ENCODE results near the gene TTLL8.
"Not testable (repeated sequence)": the region's sequence is repeated elsewhere in the genome, so short reads cannot be mapped to it uniquely, and the experiment has no call there.

TTLL8 gene

GRCh38 chr22:50058061-50058905, at the start of gene TTLL8:
Gene TTLL8, minus strand, starts transcription at chr22:50058298.
- in situ Hi-C loops (cut with MboI; ENCODE audit: low sequenced_read_pairs), result no loop called here

- in situ Hi-C loops (cut with MboI; ENCODE audit: low sequenced_read_pairs), result no loop called here
Observed at GRCh38 chr22:50107529-50107928, 49.4 kb upstream of the TTLL8 start.

GRCh38 chr22:50105208-50106100, 47.4 kb upstream of the TTLL8 start:
- in situ Hi-C loops (cut with MboI; ENCODE audit: low sequenced_read_pairs), result no loop called here

GRCh38 chr22:50104141-50104544, 46.0 kb upstream of the TTLL8 start:
- in situ Hi-C loops (cut with MboI; ENCODE audit: low sequenced_read_pairs), result no loop called here

GRCh38 chr22:50102946-50103345, 44.8 kb upstream of the TTLL8 start:
- in situ Hi-C loops (cut with MboI; ENCODE audit: low sequenced_read_pairs), result no loop called here

GRCh38 chr22:50101870-50102565, 43.9 kb upstream of the TTLL8 start:
- in situ Hi-C loops (cut with MboI; ENCODE audit: low sequenced_read_pairs), result no loop called here

GRCh38 chr22:50098052-50098451, 40.0 kb upstream of the TTLL8 start:
- in situ Hi-C loops (cut with MboI; ENCODE audit: low sequenced_read_pairs), result no loop called here

- in situ Hi-C loops (cut with MboI; ENCODE audit: low sequenced_read_pairs), result no loop called here
Observed at GRCh38 chr22:50092342-50092741, 34.2 kb upstream of the TTLL8 start.

- in situ Hi-C loops (cut with MboI; ENCODE audit: low sequenced_read_pairs), result no loop called here
Observed at GRCh38 chr22:50091092-50091768, 33.1 kb upstream of the TTLL8 start.

- in situ Hi-C loops (cut with MboI; ENCODE audit: low sequenced_read_pairs), result no loop called here
Observed at GRCh38 chr22:50090412-50090714, 32.3 kb upstream of the TTLL8 start.

GRCh38 chr22:50089682-50090411, 31.7 kb upstream of the TTLL8 start, which contains the start of gene MOV10L1:
Gene MOV10L1, plus strand, starts transcription at chr22:50090006. Its CDS starts 83 bp downstream, at chr22:50090089.
- in situ Hi-C loops (cut with MboI; ENCODE audit: low sequenced_read_pairs), result no loop called here

- in situ Hi-C loops (cut with MboI; ENCODE audit: low sequenced_read_pairs), result no loop called here
Observed at GRCh38 chr22:50089231-50089630, 31.1 kb upstream of the TTLL8 start.

- in situ Hi-C loops (cut with MboI; ENCODE audit: low sequenced_read_pairs), result no loop called here
Observed at GRCh38 chr22:50088096-50088495, 30.0 kb upstream of the TTLL8 start.

- in situ Hi-C loops (cut with MboI; ENCODE audit: low sequenced_read_pairs), result no loop called here
Observed at GRCh38 chr22:50087646-50088045, 29.5 kb upstream of the TTLL8 start.

GRCh38 chr22:50086975-50087374, 28.9 kb upstream of the TTLL8 start:
- in situ Hi-C loops (cut with MboI; ENCODE audit: low sequenced_read_pairs), result not testable (repeated sequence)

GRCh38 chr22:50086526-50086925, 28.4 kb upstream of the TTLL8 start:
- in situ Hi-C loops (cut with MboI; ENCODE audit: low sequenced_read_pairs), result no loop called here

- in situ Hi-C loops (cut with MboI; ENCODE audit: low sequenced_read_pairs), result no loop called here
Observed at GRCh38 chr22:50085211-50085972, 27.3 kb upstream of the TTLL8 start, which contains the start of gene MLC1. Gene MLC1, minus strand, starts transcription at chr22:50085426. Its CDS starts 524 bp downstream, at chr22:50084902.

GRCh38 chr22:50084614-50085021, 26.5 kb upstream of the TTLL8 start:
- in situ Hi-C loops (cut with MboI; ENCODE audit: low sequenced_read_pairs), result no loop called here

GRCh38 chr22:50084080-50084477, 26.0 kb upstream of the TTLL8 start:
- in situ Hi-C loops (cut with MboI; ENCODE audit: low sequenced_read_pairs), result no loop called here
